ENCODE measurements around the gene NIN. TPM values are rescaled to one million over a fixed set of nuclear protein-coding genes. Genes with fewer than 3 reads are reported as not detected.
A peak's percentile ranks its signal among the peaks of the same experiment; 100 is the strongest.

The NIN gene
- total and polyA plus RNA-seq, 2 of the 4 experiments (the other 2 are of a cell fraction) = 15.2 to 98.4 TPM

DNA sequence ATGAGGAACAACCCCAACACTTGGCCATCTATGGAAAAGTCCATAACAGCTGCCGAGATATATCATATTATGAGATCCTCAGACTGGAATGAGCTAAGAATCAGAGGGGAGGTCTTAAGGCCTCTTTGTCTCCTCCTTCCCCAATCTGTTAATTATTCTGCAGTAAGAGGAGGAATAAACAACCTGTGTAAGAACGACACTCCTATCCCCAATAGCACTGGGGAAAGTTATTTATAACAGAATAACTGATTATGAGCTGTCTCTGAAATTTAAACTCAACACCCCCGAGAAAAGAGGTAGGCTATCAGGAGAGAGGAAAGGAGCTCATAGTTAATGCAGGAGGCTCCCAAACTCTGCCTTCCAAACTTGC lies 68.0 kb downstream of the NIN start:
- dilution Hi-C loops (cut with HindIII; ENCODE audit: low sequenced_read_pairs, unreplicated experiment) = no loop called here
- POLR2A ChIA-PET (ENCODE audit: unreplicated experiment) = interaction anchor here (0.6 kb wide), 1 partner anchor 183 kb away, joined by 10 read pairs; no protein-coding TSS in a partner anchor

More for the DNA sequence above, 68.0 kb downstream of the NIN start:
- Histone ChIP-seq H3K14ac (replicated peaks; ENCODE audit: low read depth, low read length) (0 out of 2 replicates have a peak overlapping the region, but pooled peaks have one; percentile 2), H3K27me3 (ENCODE audit: control insufficient read depth, insufficient read depth, low read length) (no peaks in the 10 kb centered on the region), H2BK20ac (ENCODE audit: low read depth, low read length) (0 out of 2 replicates have a peak overlapping the region, but pooled peaks have one; percentile 0), H2BK15ac (ENCODE audit: low read depth, low read length) (no peak overlapping the region), H3K18ac (ENCODE audit: low read depth, low read length) (peak overlapping the region; percentile 70; the same call in 1 of the 2 replicates), H2AK5ac (ENCODE audit: low read depth, low read length) (peak overlapping the region; percentile 10; the same call in 1 of the 2 replicates), H3K23ac (ENCODE audit: low read depth, low read length) (no peak overlapping the region), H3K27ac (ENCODE audit: insufficient read depth, low read length) (no peak overlapping the region), H4K91ac (ENCODE audit: insufficient read depth, low read depth, low read length) (0 out of 2 replicates have a peak overlapping the region, but pooled peaks have one; percentile 1), H4K5ac (ENCODE audit: low read depth, low read length) (peak overlapping the region; percentile 48; the same call in 1 of the 2 replicates), H4K8ac (ENCODE audit: low read depth in 2 of 2, low read length in 2 of 2) (no peak overlapping the region), H3K79me1 (ENCODE audit: low read depth in 1 of 2, low read length in 2 of 2) (peaks cover 0 to 33% of the 10 kb centered on the region in 2 experiments; a peak in 3 of 4 replicates), H3K9me1 (ENCODE audit: insufficient read depth, low read length) (peaks cover 18% of the 10 kb centered on the region), H2AK9ac (replicated peaks; ENCODE audit: low read depth, low read length, poor library complexity) (no peak overlapping the region), H2AFZ (replicated peaks; ENCODE audit: low read length, poor library complexity) (no peak overlapping the region), H4K20me1 (ENCODE audit: insufficient read depth, low read length) (no peaks in the 10 kb centered on the region), H3K9me3 (ENCODE audit: control insufficient read depth, insufficient read depth, low read length) (no peaks in the 10 kb centered on the region), H3K4me2 (ENCODE audit: low read depth, low read length) (peak overlapping the region; percentile 64; the same call in 1 of the 2 replicates), H3K4me3 (ENCODE audit: insufficient read depth, low read depth, low read length) (no peak overlapping the region), H2BK120ac (ENCODE audit: low read depth, low read length) (peak overlapping the region; percentile 1; the same call in 1 of the 2 replicates), H2BK5ac (ENCODE audit: low read depth, low read length, poor library complexity, severe bottlenecking) (peak overlapping the region; percentile 58), H3K36me3 (ENCODE audit: control insufficient read depth, insufficient read depth, low read length) (peaks cover 37% of the 10 kb centered on the region), H3K56ac (ENCODE audit: extremely low read depth, insufficient read depth, low read length) (no peak overlapping the region), H3K4me1 (ENCODE audit: control insufficient read depth, insufficient read depth, low read length) (peaks cover 14% of the 10 kb centered on the region), H3K4ac (ENCODE audit: low read depth, low read length) (peak overlapping the region; percentile 3), H3K9ac (ENCODE audit: low read depth, low read length) (no peak overlapping the region)
- CTCF ChIA-PET = interaction anchor here (0.6 to 2.2 kb wide), 6 partner anchors 10 to 144 kb away, joined by 3 to 10 read pairs (median 4); no protein-coding TSS in a partner anchor
- in situ Hi-C loops (cut with MboI; ENCODE audit: low sequenced_read_pairs) = no loop called here
- no TSS peak for BruUV-seq (replicated peaks)
- intact Hi-C loops (cut with micrococcal nuclease) = no loop called here
- no CpG with 5 or more reads among the region's 3 CpGs for WGBS, 2 experiments (ENCODE audit: extremely low coverage in 2 of 2, insufficient read length in 1 of 2)
- no peak for TF ChIP-seq FOS (IDR thresholded peaks at IDR 0.05; ENCODE audit: low read depth, low read length)
- TF ChIP-seq MAFK (IDR thresholded peaks at IDR 0.05; ENCODE audit: low read depth, low read length) = no peak
- no peak for TF ChIP-seq MAZ (IDR thresholded peaks at IDR 0.05; ENCODE audit: borderline replicate concordance, low read depth, low read length)
- TF ChIP-seq CEBPB (IDR thresholded peaks at IDR 0.05; ENCODE audit: low read depth, low read length) = no peak
- no peak for TF ChIP-seq MXI1 (IDR thresholded peaks at IDR 0.05; ENCODE audit: borderline replicate concordance, low read depth, low read length)
- TF ChIP-seq POLR2A (IDR thresholded peaks at IDR 0.05; ENCODE audit: low read depth, low read length) = no peak
- no peak for TF ChIP-seq RCOR1 (IDR thresholded peaks at IDR 0.05; ENCODE audit: insufficient replicate concordance, low read length)
- no peak for TF ChIP-seq CHD1 (IDR thresholded peaks at IDR 0.05; ENCODE audit: low read depth, low read length)
- no peak for TF ChIP-seq RFX5 (IDR thresholded peaks at IDR 0.05; ENCODE audit: low read depth, low read length)
- TF ChIP-seq, protein P1, sequence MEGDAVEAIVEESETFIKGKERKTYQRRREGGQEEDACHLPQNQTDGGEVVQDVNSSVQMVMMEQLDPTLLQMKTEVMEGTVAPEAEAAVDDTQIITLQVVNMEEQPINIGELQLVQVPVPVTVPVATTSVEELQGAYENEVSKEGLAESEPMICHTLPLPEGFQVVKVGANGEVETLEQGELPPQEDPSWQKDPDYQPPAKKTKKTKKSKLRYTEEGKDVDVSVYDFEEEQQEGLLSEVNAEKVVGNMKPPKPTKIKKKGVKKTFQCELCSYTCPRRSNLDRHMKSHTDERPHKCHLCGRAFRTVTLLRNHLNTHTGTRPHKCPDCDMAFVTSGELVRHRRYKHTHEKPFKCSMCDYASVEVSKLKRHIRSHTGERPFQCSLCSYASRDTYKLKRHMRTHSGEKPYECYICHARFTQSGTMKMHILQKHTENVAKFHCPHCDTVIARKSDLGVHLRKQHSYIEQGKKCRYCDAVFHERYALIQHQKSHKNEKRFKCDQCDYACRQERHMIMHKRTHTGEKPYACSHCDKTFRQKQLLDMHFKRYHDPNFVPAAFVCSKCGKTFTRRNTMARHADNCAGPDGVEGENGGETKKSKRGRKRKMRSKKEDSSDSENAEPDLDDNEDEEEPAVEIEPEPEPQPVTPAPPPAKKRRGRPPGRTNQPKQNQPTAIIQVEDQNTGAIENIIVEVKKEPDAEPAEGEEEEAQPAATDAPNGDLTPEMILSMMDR (conservative IDR thresholded peaks at IDR 0.05; ENCODE audit: low read depth, low read length) = no peak
- TF ChIP-seq, protein P2, sequence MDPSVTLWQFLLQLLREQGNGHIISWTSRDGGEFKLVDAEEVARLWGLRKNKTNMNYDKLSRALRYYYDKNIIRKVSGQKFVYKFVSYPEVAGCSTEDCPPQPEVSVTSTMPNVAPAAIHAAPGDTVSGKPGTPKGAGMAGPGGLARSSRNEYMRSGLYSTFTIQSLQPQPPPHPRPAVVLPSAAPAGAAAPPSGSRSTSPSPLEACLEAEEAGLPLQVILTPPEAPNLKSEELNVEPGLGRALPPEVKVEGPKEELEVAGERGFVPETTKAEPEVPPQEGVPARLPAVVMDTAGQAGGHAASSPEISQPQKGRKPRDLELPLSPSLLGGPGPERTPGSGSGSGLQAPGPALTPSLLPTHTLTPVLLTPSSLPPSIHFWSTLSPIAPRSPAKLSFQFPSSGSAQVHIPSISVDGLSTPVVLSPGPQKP (IDR thresholded peaks at IDR 0.05; ENCODE audit: borderline replicate concordance, low read depth, low read length) = no peak
- no peak for TF ChIP-seq RAD21 (IDR thresholded peaks at IDR 0.05; ENCODE audit: low read length)
- TF ChIP-seq NFE2L2 (IDR thresholded peaks at IDR 0.05; ENCODE audit: low read depth, low read length) = no peak
- TF ChIP-seq BHLHE40 (IDR thresholded peaks at IDR 0.05; ENCODE audit: low read depth, low read length) = no peak
- DNase-seq = no peak
- no peak; the same call in 1 of the 2 replicates for ATAC-seq (ENCODE audit: low read depth)
